ENCODE results near the gene EDN2.

- TF ChIP-seq CTCF (IDR thresholded peaks at IDR 0.05; ENCODE audit: low read depth, low read length, poor library complexity, severe bottlenecking) (no peak), EZH2phosphoT487 (IDR thresholded peaks at IDR 0.05; ENCODE audit: borderline replicate concordance, low read length) (no peak)
Observed at GRCh38 chr1:41454406-41454805, 30.1 kb downstream of the EDN2 start.

Measured in DOHH2 (cell line).